Measurements from ENCODE around the gene POFUT1. TPM values are rescaled to one million over a fixed set of nuclear protein-coding genes. Genes with fewer than 3 reads are reported as not detected.

Gene POFUT1
- total RNA-seq, 4 donors from 2014 or later, result 13.8 to 96.1 (median 49.6) TPM

DNA sequence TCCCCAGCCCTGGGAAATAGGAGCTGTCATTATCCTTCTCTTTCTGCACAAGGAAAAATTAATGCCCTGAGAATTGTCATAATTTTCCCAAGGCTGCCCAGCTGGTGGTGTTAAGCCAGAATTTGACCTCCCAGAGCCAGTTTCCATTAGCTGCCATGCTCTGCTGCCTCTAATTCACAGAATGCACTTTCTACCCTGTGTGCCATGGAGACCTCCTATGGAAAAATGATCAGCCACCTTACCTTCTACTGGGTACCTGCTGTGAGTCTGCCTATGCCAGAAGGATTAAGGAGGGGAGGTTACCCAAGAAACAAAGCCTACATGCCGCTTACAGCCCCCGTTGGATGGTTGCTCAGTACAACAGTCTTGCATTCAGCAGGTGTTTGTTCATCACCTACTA is 29.1 kb downstream of the POFUT1 start:
- H3K9me3 ChIP-seq, result no peaks in the 10 kb centered on the region

DNA sequence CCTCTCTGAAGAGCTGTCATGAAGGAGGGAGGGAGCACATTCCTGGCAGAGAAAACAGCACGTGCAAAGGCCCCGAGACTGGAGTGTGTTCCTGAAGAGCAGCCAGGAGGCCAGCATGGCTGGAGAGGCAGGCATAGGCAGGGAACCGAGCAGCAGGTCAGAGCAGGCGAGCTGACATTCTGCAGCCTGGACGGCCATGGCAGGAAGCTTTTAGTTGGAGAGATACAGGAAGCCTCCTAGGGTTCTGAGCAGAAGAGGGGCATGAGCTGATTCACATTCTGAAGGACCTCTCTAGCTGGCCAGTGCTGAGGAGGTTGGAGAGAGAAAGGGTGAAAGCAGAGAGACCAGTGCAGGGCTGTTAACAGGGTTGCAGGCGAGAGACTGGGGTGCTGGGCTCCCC is 29.7 kb downstream of the POFUT1 start:
- DNase-seq, result no peak
- WGBS, 2 donors (ENCODE audit: low coverage in 1 of 2), result 79 to 84% methylated on average over 3 to 6 of the region's 6 CpGs
- Histone ChIP-seq H3K27me3 (no peaks in the 10 kb centered on the region), H3K9me3 (no peaks in the 10 kb centered on the region), H3K4me1 (peaks cover 7 to 27% (median 15%) of the 10 kb centered on the region in 4 donors), H3K27ac (peak overlapping the region in 1 of 4 donors; percentile 77), H3K36me3 (peaks cover 0 to 18% (median 3%) of the 10 kb centered on the region in 4 donors), H3K4me3 (no peak overlapping the region)
- TF ChIP-seq EP300 (IDR thresholded peaks at IDR 0.05; ENCODE audit: low read depth) (no peak), POLR2A (IDR thresholded peaks at IDR 0.05) (no peak), POLR2AphosphoS5 (IDR thresholded peaks at IDR 0.05) (no peak)
- TF ChIP-seq, protein P1, sequence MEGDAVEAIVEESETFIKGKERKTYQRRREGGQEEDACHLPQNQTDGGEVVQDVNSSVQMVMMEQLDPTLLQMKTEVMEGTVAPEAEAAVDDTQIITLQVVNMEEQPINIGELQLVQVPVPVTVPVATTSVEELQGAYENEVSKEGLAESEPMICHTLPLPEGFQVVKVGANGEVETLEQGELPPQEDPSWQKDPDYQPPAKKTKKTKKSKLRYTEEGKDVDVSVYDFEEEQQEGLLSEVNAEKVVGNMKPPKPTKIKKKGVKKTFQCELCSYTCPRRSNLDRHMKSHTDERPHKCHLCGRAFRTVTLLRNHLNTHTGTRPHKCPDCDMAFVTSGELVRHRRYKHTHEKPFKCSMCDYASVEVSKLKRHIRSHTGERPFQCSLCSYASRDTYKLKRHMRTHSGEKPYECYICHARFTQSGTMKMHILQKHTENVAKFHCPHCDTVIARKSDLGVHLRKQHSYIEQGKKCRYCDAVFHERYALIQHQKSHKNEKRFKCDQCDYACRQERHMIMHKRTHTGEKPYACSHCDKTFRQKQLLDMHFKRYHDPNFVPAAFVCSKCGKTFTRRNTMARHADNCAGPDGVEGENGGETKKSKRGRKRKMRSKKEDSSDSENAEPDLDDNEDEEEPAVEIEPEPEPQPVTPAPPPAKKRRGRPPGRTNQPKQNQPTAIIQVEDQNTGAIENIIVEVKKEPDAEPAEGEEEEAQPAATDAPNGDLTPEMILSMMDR (IDR thresholded peaks at IDR 0.05), result no peak
- in situ Hi-C loops (cut with MboI; ENCODE audit: low pct_ligation_motif_present in 1 of 4, low pct_unique_long_range_greater_than_20kb in 1 of 4, low sequenced_read_pairs in 3 of 4) (no loop called here), intact Hi-C loops (cut with DNase I; ENCODE audit: low total_unique reads) (no loop called here)

More for the DNA sequence above, 29.1 kb downstream of the POFUT1 start:
- intact Hi-C loops (cut with DNase I; ENCODE audit: low total_unique reads) (no loop called here), in situ Hi-C loops (cut with MboI; ENCODE audit: low pct_ligation_motif_present in 1 of 4, low pct_unique_long_range_greater_than_20kb in 1 of 4, low sequenced_read_pairs in 3 of 4) (no loop called here)
- Histone ChIP-seq H3K4me1 (peaks cover 7 to 33% (median 15%) of the 10 kb centered on the region in 4 donors), H3K4me3 (no peak overlapping the region), H3K27me3 (no peaks in the 10 kb centered on the region), H3K27ac (peak overlapping the region; percentile 59 to 77 (median 70)), H3K36me3 (peaks cover 0 to 20% (median 3%) of the 10 kb centered on the region in 4 donors)
- TF ChIP-seq POLR2AphosphoS5 (IDR thresholded peaks at IDR 0.05) (no peak), EP300 (IDR thresholded peaks at IDR 0.05; ENCODE audit: low read depth) (no peak), POLR2A (IDR thresholded peaks at IDR 0.05) (no peak)
- TF ChIP-seq, protein P1 (IDR thresholded peaks at IDR 0.05), result no peak
- WGBS, 2 donors (ENCODE audit: low coverage in 1 of 2), result 95% methylated on average over 2 of the region's 2 CpGs; no CpG with 5 or more reads in 1 of the 2 donors
- DNase-seq, result no peak

GRCh38 chr20:32238483-32239425 is 31.1 kb downstream of the POFUT1 start:
- intact Hi-C loops (cut with DNase I; ENCODE audit: low total_unique reads), result no loop called here
- Histone ChIP-seq H3K36me3 (peaks cover 0 to 6% (median 0%) of the 10 kb centered on the region in 4 donors), H3K27me3 (no peaks in the 10 kb centered on the region), H3K9me3 (no peaks in the 10 kb centered on the region), H3K4me3 (no peak overlapping the region), H3K27ac (no peak overlapping the region), H3K4me1 (peaks cover 7 to 27% (median 15%) of the 10 kb centered on the region in 4 donors)
- DNase-seq, result no peak
- in situ Hi-C loops (cut with MboI; ENCODE audit: low pct_ligation_motif_present in 1 of 4, low pct_unique_long_range_greater_than_20kb in 1 of 4, low sequenced_read_pairs in 3 of 4), result no loop called here
- no peak for TF ChIP-seq POLR2A (IDR thresholded peaks at IDR 0.05)
- TF ChIP-seq POLR2AphosphoS5 (IDR thresholded peaks at IDR 0.05), result no peak
- TF ChIP-seq, protein P1 (IDR thresholded peaks at IDR 0.05), result no peak
- no peak for TF ChIP-seq EP300 (IDR thresholded peaks at IDR 0.05; ENCODE audit: low read depth)
- WGBS, 2 donors (ENCODE audit: low coverage in 1 of 2), result 83 to 84% methylated on average over 3 to 9 of the region's 9 CpGs

DNA sequence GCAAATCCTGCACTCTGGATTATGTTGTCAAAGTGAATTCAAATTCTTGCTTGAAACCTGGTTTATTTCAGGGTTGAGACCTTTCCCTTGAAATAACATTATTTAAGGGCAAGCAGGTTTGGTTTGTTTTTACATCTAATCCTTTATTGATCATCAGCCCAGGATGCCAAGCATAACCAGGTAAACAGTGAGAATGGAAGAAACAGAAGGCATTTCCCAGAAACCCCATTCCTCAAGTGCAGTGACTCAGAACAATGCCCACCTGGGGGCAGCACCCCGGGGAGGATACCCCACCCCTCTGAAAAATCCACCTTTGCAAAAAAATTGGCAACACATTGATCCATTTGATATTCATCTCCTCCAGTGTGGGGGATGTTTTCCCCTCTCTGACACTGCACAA is 32.5 kb downstream of the POFUT1 start:
- Histone ChIP-seq H3K4me3 (no peak overlapping the region), H3K4me1 (peaks cover 7 to 26% (median 15%) of the 10 kb centered on the region in 4 donors), H3K36me3 (no peaks in the 10 kb centered on the region), H3K9me3 (no peaks in the 10 kb centered on the region), H3K27ac (no peak overlapping the region), H3K27me3 (no peaks in the 10 kb centered on the region)
- DNase-seq, result no peak
- TF ChIP-seq POLR2A (IDR thresholded peaks at IDR 0.05) (no peak), EP300 (IDR thresholded peaks at IDR 0.05; ENCODE audit: low read depth) (no peak)
- 14% methylated on average over 1 of the region's 1 CpG; no CpG with 5 or more reads in 1 of the 2 donors for WGBS, 2 donors (ENCODE audit: low coverage in 1 of 2)
- intact Hi-C loops (cut with DNase I; ENCODE audit: low total_unique reads) (no loop called here), in situ Hi-C loops (cut with MboI; ENCODE audit: low pct_ligation_motif_present in 1 of 4, low pct_unique_long_range_greater_than_20kb in 1 of 4, low sequenced_read_pairs in 3 of 4) (no loop called here)

All from transverse colon (tissue), 4 donors.